H1 (cell line): Measurements from ENCODE around the gene TBX2. TPM values are rescaled to one million over a fixed set of nuclear protein-coding genes. Genes with fewer than 3 reads are reported as not detected.

Experiments
- CTCF ChIA-PET: fragments of 300-600 bp; sonication (Branson Sonifier 250); formaldehyde crosslinking; loops from one replicate; lab custom pipeline; 2021; ENCODE audit not compliant: partially characterized antibody; lab: Charles Lee
- POLR2A ChIA-PET: fragments of 300-600 bp; sonication (Branson Sonifier 250); formaldehyde crosslinking; loops from one replicate; lab custom pipeline; 2021; ENCODE audit warnings: inconsistent platforms; ENCODE audit not compliant: partially characterized antibody; lab: Charles Lee
- DNase-seq, 2 experiments: peaks; one replicate each; pipeline versions ENCODE4 v3.0.0 to v3.0.0-alpha.2; 2010 to 2022; ENCODE audit warnings: low spot score in 2 of 2, low read depth in 1 of 2, mixed read lengths in 1 of 2
- FAIRE-seq: peaks from 2 replicates; lab custom pipeline; 2011; peaks lifted over from hg19 to GRCh38; lab: Jason Lieb, UNC
- H2AFZ ChIP-seq: 2 replicates; pipeline ENCODE4 v1.8.1; 2012; ENCODE audit warnings: low read length, inconsistent platforms
- H2AK5ac ChIP-seq: 2 replicates; pipeline ENCODE4 v1.6.1; 2013; ENCODE audit warnings: low read depth, low read length
- H2BK120ac ChIP-seq: replicated peaks from 2 replicates; pipeline ENCODE3; 2013; ENCODE audit warnings: low read depth, low read length, inconsistent platforms
- H2BK12ac ChIP-seq: 2 replicates; pipeline ENCODE4 v1.6.1; 2013; ENCODE audit warnings: low read depth, low read length
- H2BK15ac ChIP-seq: 2 replicates; pipeline ENCODE4 v1.6.1; 2013; ENCODE audit warnings: low read length
- H2BK20ac ChIP-seq: 2 replicates; pipeline ENCODE4 v1.6.1; 2013; ENCODE audit warnings: low read length
- H2BK5ac ChIP-seq: 2 replicates; pipeline ENCODE4 v1.6.1; 2013; ENCODE audit warnings: low read depth, low read length
- H3K14ac ChIP-seq: 2 replicates; pipeline ENCODE4 v1.6.1; 2013; ENCODE audit warnings: inconsistent platforms; ENCODE audit not compliant: insufficient read length
- H3K18ac ChIP-seq: 2 replicates; pipeline ENCODE4 v1.6.1; 2013; ENCODE audit warnings: low read length; ENCODE audit errors: extremely low read depth
- H3K23ac ChIP-seq: 2 replicates; pipeline ENCODE4 v1.6.1; 2013; ENCODE audit warnings: inconsistent platforms; ENCODE audit not compliant: insufficient read length
- H3K23me2 ChIP-seq: 2 replicates; pipeline ENCODE4 v1.6.1; 2013; ENCODE audit warnings: low read depth, low read length
- H3K27ac ChIP-seq: 2 replicates; pipeline ENCODE4 v1.6.1; 2011; ENCODE audit warnings: low read depth, low read length, inconsistent platforms
- H3K27me3 ChIP-seq, 4 experiments: replicated peaks in 1 of 4; 1 replicate in 1 of 4; 2 replicates in 3 of 4; pipeline versions ENCODE4 v1.6.1 to v1.8.1; 2011 to 2013; ENCODE audit warnings: low read length in 3 of 4, mild to moderate bottlenecking in 3 of 4, inconsistent platforms in 2 of 4, mixed read lengths in 2 of 4, moderate library complexity in 1 of 4; ENCODE audit not compliant: control insufficient read depth in 3 of 4, insufficient read depth in 3 of 4; ENCODE audit errors: extremely low read depth in 1 of 4
- H3K36me3 ChIP-seq, 4 experiments: 2 replicates each; pipeline versions ENCODE4 v1.6.1 to v1.8.1; 2011 to 2013; ENCODE audit warnings: mild to moderate bottlenecking in 4 of 4, low read length in 3 of 4, moderate library complexity in 2 of 4, control low read depth in 1 of 4, inconsistent platforms in 1 of 4; ENCODE audit not compliant: insufficient read depth in 4 of 4, control insufficient read depth in 2 of 4
- H3K4ac ChIP-seq: replicated peaks from 2 replicates; pipeline ENCODE3; 2013; ENCODE audit warnings: low read length, low read depth, mixed read lengths, inconsistent platforms; ENCODE audit not compliant: insufficient read length
- H3K4me1 ChIP-seq, 4 experiments: replicated peaks in 1 of 4; 1 replicate in 1 of 4; 2 replicates in 3 of 4; pipeline versions ENCODE4 v1.6.1 to v1.8.1; 2011 to 2013; ENCODE audit warnings: low read length in 3 of 4, inconsistent platforms in 2 of 4, mixed read lengths in 1 of 4; ENCODE audit not compliant: insufficient read depth in 4 of 4, control insufficient read depth in 3 of 4
- H3K4me2 ChIP-seq, 2 experiments: 2 replicates each; pipeline versions ENCODE4 v1.6.1 to v1.8.1; 2011 to 2013; ENCODE audit warnings: low read depth in 2 of 2, low read length in 2 of 2, control low read depth in 1 of 2, inconsistent platforms in 1 of 2, mild to moderate bottlenecking in 1 of 2; ENCODE audit not compliant: insufficient read depth in 1 of 2
- H3K4me3 ChIP-seq, 4 experiments: fragments of 200-600, 300-600 bp in 1 of 4; sonication (generic), shearing (Covaris generic), sonication (Bioruptor Twin) in 1 of 4; 2 replicates each; pipeline versions ENCODE4 v1.5.1 to v1.8.1; 2011 to 2016; ENCODE audit warnings: low read length in 4 of 4, low read depth in 3 of 4, control low read depth in 2 of 4, inconsistent platforms in 2 of 4, mild to moderate bottlenecking in 2 of 4, mixed read lengths in 1 of 4, moderate library complexity in 1 of 4; ENCODE audit not compliant: insufficient read depth in 2 of 4; ENCODE audit errors: extremely low read depth in 1 of 4
- H3K56ac ChIP-seq: replicated peaks from 2 replicates; pipeline ENCODE3; 2013; ENCODE audit warnings: low read depth, mild to moderate bottlenecking, mixed read lengths, low read length, inconsistent platforms; ENCODE audit not compliant: insufficient read length
- H3K79me1 ChIP-seq: 2 replicates; pipeline ENCODE4 v1.6.1; 2013; ENCODE audit warnings: low read depth, low read length, control low read depth
- H3K79me2 ChIP-seq, 2 experiments: 2 replicates each; pipeline versions ENCODE4 v1.6.1 to v1.8.1; 2012 to 2013; ENCODE audit warnings: low read length in 2 of 2, mild to moderate bottlenecking in 2 of 2, inconsistent platforms in 1 of 2; ENCODE audit not compliant: insufficient read depth in 2 of 2, control insufficient read depth in 1 of 2
- H3K9ac ChIP-seq, 4 experiments: replicated peaks in 1 of 4; 1 replicate in 1 of 4; 2 replicates in 3 of 4; pipeline versions ENCODE4 v1.6.1 to v1.8.1; 2011 to 2013; ENCODE audit warnings: low read depth in 3 of 4, low read length in 3 of 4, control low read depth in 2 of 4, mild to moderate bottlenecking in 2 of 4, moderate library complexity in 2 of 4, inconsistent platforms in 1 of 4; ENCODE audit errors: extremely low read depth in 1 of 4
- H3K9me3 ChIP-seq, 2 experiments: 2 replicates each; pipeline versions ENCODE4 v1.6.1 to v1.8.1; 2012 to 2013; ENCODE audit warnings: mild to moderate bottlenecking in 2 of 2, moderate library complexity in 2 of 2, control low read depth in 1 of 2, inconsistent platforms in 1 of 2, low read depth in 1 of 2, low read length in 1 of 2, mixed read lengths in 1 of 2; ENCODE audit not compliant: insufficient read depth in 2 of 2
- H4K20me1 ChIP-seq, 2 experiments: replicated peaks in 1 of 2; 2 replicates each; pipeline versions ENCODE3 to v1.8.1; 2011 to 2013; ENCODE audit warnings: inconsistent platforms in 2 of 2, low read length in 2 of 2, mild to moderate bottlenecking in 1 of 2; ENCODE audit not compliant: insufficient read depth in 2 of 2, control insufficient read depth in 1 of 2
- H4K5ac ChIP-seq: 2 replicates; pipeline ENCODE4 v1.6.1; 2013; ENCODE audit warnings: low read length, low read depth, mixed read lengths, inconsistent platforms; ENCODE audit not compliant: insufficient read length
- H4K8ac ChIP-seq: 2 replicates; pipeline ENCODE4 v1.8.0; 2013; ENCODE audit warnings: mild to moderate bottlenecking, moderate library complexity, low read length, inconsistent platforms; ENCODE audit not compliant: insufficient read depth; ENCODE audit errors: extremely low read depth
- H4K91ac ChIP-seq: replicated peaks from 2 replicates; pipeline ENCODE3; 2013; ENCODE audit warnings: low read length, mixed read lengths, inconsistent platforms; ENCODE audit not compliant: insufficient read length
- JUND ChIP-seq: IDR thresholded peaks from 2 replicates; pipeline ENCODE4 v1.6.1; 2011; ENCODE audit warnings: mild to moderate bottlenecking, improper control_type of control experiment, low read length
- WGBS, 2 experiments: shearing (Covaris generic) in 1 of 2; methylation state at CpG; one replicate each; pipeline versions ENCODE4 v1.1.6 to v1.1.7; 2013 to 2015; ENCODE audit warnings: low lambda C conversion rate in 2 of 2, mixed read lengths in 2 of 2, inconsistent platforms in 1 of 2, low coverage in 1 of 2, missing lambda C conversion rate in 1 of 2; ENCODE audit not compliant: insufficient replicate concordance in 2 of 2, insufficient coverage in 1 of 2, insufficient read length in 1 of 2; ENCODE audit errors: extremely low coverage in 1 of 2, missing lambda C conversion rate in 1 of 2; 5-methylcytosine and 5-hydroxymethylcytosine counted together
- polyA plus RNA-seq, 7 experiments: library from polyadenylated mRNA; depleted of rRNA in 3 of 7; stranded (reverse) in 5 of 7; unstranded in 2 of 7; fragments of >200 nt in 5 of 7; fragments of 200-250 nt in 2 of 7; gene quantifications; 1 replicate in 5 of 7; 2 replicates in 1 of 7; 4 replicates in 1 of 7; pipeline versions ENCODE4 v1.2.1 to v1.2.3, GENCODE V29; 2011 to 2013; ENCODE audit warnings: missing spikeins in 2 of 7, mixed read lengths in 2 of 7
- total RNA-seq: library from RNA; stranded (reverse); fragmentation: NEBNext Ultra II Directional; extraction: Animal tissue kit (Norgen Biotek cat#: 25700); gene quantifications from 2 replicates; pipeline ENCODE4 v1.2.1, GENCODE V29; 2021

The TBX2 gene
- total and polyA plus RNA-seq, 2 of the 8 experiments (the other 6 are each of a cell fraction or from before 2014, with no cell fraction given), result not detected

GRCh38 chr17:61384354-61384691, 15.3 kb upstream of the TBX2 start:
- H2AK5ac ChIP-seq, result no peak overlapping the region
- no peak overlapping the region for H3K4me3 ChIP-seq
- H3K79me2 ChIP-seq, result no peaks in the 10 kb centered on the region
- H3K23ac ChIP-seq, result no peak overlapping the region
- no peak overlapping the region for H4K5ac ChIP-seq
- no peaks in the 10 kb centered on the region for H3K36me3 ChIP-seq
- no peak overlapping the region for H3K27ac ChIP-seq
- H2BK5ac ChIP-seq, result no peak overlapping the region
- CTCF ChIA-PET, result interaction anchor here (1.0 to 2.1 kb wide), 4 partner anchors 10 to 70 kb away, joined by 3 to 9 read pairs (median 4); no protein-coding TSS in a partner anchor
- H2BK120ac ChIP-seq, result no peak overlapping the region
- H3K4me2 ChIP-seq, result no peak overlapping the region
- no peak overlapping the region for H3K18ac ChIP-seq
- no peak overlapping the region for H3K9ac ChIP-seq
- H3K23me2 ChIP-seq, result no peaks in the 10 kb centered on the region
- FAIRE-seq, result no peak
- H3K79me1 ChIP-seq, result no peaks in the 10 kb centered on the region; the same call in 1 of the 2 replicates
- no peak overlapping the region for H2AFZ ChIP-seq
- no peaks in the 10 kb centered on the region for H3K27me3 ChIP-seq
- H3K4ac ChIP-seq, result no peak overlapping the region
- no peak overlapping the region for H4K91ac ChIP-seq
- no peak overlapping the region for H3K14ac ChIP-seq
- no peaks in the 10 kb centered on the region for H3K9me3 ChIP-seq
- H2BK15ac ChIP-seq, result no peak overlapping the region
- POLR2A ChIA-PET, result no interaction called here
- H2BK20ac ChIP-seq, result no peak overlapping the region
- 80% methylated on average over 8 of the region's 8 CpGs; no CpG with 5 or more reads in 1 of the 2 experiments for WGBS, 2 experiments
- no peaks in the 10 kb centered on the region for H4K20me1 ChIP-seq
- H4K8ac ChIP-seq, result peak overlapping the region; percentile 48; the same call in 1 of the 2 replicates
- H3K4me1 ChIP-seq, result no peaks in the 10 kb centered on the region; a peak in 1 of 7 replicates
- no peak overlapping the region for H3K56ac ChIP-seq
- no peak overlapping the region for H2BK12ac ChIP-seq
- no peak for DNase-seq
- TF ChIP-seq JUND, result no peak
